Left kidney (tissue), 2 donors: ENCODE data around the gene TNS1. TPM values are rescaled to one million over a fixed set of nuclear protein-coding genes. Genes with fewer than 3 reads are reported as not detected.

Experiments
- DNase-seq: peaks from one replicate; pipeline ENCODE4 v3.0.0-alpha.2; 2013
- polyA plus RNA-seq: library from polyadenylated mRNA; unstranded; fragments of 120-200 nt; gene quantifications from one replicate; pipeline ENCODE4 v1.2.1, GENCODE V29; 2013; ENCODE audit not compliant: insufficient read length

TNS1 gene
- polyA plus RNA-seq, 1 donor = 64.9 TPM

DNA sequence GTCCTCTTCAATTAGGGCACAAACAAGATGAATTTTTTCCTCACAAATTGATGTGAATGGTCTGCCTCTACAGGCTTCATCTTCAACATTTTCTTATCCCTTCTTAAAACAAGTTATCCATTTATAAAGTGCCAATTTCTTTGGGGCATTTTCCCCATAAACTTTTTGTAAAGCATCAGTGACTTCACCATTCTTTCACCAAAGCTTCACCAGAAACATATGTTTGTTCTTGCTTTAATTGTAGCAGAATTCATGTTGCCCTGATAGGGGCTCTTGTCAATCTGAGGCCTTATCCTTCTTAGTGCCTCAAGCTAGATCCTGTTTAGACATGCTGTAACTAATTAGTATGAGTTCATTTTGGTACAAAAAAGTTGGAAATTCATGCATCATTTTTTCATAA lies 226.2 kb downstream of the TNS1 start:
- no peak for DNase-seq

DNA sequence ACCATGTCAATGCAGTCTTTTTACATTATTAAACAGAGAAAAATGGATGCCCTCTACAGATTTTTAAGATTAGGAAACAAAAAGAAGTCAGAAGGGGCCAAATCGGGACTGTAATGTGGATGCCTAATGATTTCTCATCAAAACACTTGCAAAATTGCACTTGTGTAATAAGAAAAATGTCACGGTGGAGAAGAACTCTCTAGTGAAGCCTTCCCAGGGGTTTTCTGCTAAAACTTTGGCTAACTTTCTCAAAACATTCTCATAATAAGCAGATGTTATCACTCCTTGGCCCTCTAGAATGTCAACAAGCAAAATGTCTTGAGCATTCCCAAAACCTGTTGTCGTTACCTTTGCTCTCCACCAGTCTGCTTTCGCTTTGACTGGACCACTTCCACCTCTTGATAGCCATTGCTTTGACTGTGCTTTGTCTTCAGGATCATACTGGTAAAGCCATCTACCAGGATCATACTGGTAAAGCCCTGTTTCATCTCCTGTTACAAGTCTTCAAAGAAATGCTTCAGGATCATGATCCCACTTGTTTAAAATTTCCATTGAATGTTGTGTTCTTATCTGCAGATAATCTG lies 226.8 kb downstream of the TNS1 start:
- DNase-seq = no peak

GRCh38 chr2:217774232-217774631 lies 228.6 kb downstream of the TNS1 start:
- DNase-seq = no peak

- DNase-seq = no peak
Observed at GRCh38 chr2:217773539-217773938, 229.3 kb downstream of the TNS1 start.

DNA sequence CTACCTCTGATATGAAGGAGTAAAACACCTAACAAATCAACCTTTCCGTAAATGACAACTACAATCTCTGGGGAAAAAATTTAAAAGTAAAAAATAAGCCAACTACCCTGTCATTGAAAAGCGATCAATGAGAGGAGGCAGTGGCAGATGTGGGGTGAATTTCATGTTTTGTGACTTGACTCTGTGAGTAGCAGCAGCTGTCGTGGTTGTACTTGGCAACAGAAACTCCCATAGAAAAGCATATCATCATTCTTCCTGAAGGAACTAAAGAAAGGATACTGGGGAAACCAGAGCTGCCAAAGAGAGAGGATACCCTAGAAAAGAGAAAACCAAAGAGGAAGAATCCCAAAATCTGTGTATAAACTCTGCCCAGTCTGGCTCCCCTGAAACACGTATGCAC lies 236.4 kb downstream of the TNS1 start:
- no peak for DNase-seq

DNA sequence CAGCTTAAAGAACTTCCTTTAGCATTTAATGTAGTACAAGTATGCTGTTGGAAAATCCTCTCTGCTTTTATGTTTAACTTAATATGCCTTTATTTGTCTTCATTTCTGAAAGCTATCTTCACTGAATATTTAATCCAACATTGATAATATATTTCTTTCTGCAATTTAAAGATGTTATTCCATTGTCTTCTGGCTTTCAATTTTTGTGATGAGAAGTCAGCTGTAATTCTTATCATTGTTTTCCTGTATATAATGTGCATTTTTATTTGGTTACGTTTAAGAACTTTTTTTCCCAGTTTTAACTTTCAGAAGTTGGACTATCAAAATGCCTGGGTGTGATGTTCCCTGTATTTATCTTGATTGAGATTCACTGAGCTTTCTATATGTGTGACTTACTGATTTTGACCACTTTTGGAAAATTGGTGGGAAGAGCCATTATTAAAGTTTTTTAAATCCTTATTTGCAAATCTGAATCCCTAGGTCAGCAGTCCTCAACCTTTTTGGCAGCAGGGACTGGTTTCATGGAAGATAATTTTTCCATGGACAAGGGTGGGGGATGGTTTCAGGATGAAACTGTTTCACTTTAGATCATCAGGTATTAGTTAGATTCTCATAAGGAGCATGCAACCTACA lies 241.0 kb downstream of the TNS1 start:
- no peak for DNase-seq

DNA sequence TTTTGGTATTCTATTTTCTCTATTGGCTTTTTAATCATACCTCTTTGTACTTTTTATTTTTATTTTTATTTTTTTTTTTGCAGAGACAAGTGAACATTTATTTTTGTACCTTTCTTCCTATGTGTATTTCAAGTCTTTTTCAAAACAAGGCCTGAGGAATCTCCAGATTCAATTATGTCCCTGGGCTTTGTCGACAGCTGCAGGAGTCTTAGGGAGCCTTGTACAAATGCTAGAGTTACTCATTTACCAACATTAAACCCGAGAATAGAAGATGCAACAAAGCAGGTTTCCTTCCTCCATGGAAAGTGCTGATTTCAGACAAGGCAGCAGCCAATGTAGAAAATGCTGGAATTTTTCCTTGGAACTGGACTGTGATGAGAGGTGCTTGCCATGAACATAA lies 242.8 kb downstream of the TNS1 start:
- no peak for DNase-seq

DNA sequence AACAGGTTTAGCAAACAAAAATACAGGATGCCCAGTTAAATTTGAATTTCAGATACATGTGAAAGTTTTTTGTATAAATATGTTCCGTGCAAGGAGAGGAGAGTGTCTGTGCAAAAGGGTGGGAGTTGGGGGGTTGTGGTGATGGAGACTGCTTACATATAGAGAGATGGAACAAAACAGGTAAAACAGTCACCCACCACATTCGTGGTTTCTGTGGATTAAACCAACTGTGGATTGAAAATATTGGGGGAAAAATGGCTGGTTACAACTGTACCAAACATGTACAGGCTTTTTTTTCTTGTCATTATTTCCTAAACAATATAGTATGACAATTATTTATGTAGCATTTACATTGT lies 245.7 kb downstream of the TNS1 start:
- DNase-seq = no peak

- peak; percentile 75 for DNase-seq
Observed at GRCh38 chr2:217756375-217757107, 246.3 kb downstream of the TNS1 start.

DNA sequence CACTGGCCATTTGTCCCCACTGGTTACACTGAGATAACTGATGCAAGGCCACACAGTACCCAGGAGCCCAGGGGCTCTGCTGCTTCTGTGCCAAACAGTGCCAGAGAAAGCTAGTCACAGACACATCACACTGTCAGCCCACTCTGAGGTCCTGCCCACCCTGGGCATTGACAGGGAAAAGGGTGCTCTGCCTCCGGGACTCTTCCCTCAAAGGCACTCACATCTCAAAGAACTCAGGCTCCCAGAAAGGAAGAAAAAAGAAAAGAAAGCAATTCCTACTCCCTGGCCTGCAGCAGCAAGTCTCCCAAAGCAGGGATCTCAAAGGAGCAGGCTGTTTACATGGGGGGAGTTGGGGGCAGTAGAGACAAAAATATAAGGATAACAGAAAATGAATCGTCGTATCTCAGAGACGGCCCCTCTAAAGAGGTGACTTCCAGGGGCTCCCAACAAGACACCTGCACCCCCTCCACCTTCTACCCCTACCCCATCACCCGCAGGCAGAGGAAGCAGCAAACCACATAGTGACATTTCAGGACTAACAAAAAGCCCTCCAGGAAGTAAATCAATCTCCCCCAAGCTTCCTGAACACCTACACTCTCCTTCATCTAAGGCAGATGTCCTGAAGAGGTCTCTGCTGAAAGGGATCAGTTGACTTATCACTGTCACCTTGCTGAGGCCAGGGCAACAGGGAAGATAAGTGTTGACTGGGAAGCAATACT lies 247.6 kb downstream of the TNS1 start:
- no peak for DNase-seq

- DNase-seq = no peak
Observed at GRCh38 chr2:217753460-217754200, 249.2 kb downstream of the TNS1 start.

DNA sequence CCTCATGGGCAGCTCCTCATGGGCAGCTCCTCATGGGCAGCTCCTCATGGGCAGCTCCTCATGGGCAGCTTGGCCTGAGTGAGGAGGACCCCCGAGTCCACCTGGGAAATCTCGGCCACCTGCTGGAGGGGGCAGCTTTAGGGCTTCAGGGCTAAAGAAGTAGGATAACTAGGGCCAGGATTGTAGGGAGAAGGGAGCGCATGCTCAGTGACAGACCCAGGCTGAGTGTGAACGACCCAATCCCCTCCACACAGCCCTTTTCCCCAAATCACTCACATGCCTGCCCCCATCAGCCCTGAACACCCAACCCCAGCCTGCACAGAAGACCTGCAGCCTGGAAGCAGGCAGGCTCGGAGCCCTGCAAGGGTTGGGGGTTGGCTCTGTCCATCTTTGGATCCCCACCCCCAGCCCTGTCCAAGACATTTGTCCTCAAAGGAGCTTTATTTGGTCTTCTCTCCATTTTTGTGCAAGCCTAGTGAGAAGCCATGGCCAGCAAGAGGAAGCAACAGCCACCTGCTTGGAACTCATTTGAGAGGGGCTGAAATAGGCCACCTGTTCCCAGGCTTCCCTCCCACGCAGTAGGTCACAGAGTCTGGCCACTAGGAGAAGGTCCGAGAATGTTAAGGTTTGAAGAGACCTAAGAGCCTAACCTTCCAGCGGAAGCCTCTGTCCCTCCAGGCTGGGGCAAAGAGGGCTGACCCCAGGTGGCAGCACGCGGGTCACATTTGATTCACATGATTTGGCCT lies 249.9 kb downstream of the TNS1 start:
- DNase-seq = no peak

DNA sequence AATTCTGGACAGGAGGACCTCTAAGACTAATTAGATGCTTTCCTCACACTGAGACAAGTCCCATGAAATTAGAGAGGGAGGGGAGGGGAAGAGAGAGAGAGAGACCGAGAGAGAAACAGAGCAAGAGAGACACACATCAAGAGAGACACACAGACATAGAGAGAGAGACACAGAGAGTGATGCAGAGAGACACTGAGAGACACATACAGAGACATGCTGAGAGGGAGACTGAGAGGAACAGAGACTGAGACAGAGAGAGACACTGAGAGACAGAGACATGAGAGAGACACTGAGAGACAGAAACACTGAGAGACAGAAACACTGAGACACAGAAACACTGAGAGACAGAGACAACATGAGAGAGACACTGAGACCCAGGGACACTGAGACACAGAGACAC lies 250.8 kb downstream of the TNS1 start:
- no peak for DNase-seq

- no peak for DNase-seq
Observed at GRCh38 chr2:217751192-217751591, 251.6 kb downstream of the TNS1 start.

Other genes starting within 250 kb of the TNS1 start
- gene RUFY4, start 66.3 kb upstream of the TNS1 start, polyA plus RNA-seq = 0.32 TPM
- gene CXCR2, start 123.0 kb upstream of the TNS1 start, polyA plus RNA-seq = 0.13 TPM
- not detected for gene CXCR1, start 164.0 kb upstream of the TNS1 start, polyA plus RNA-seq
- gene ARPC2, start 214.2 kb upstream of the TNS1 start, polyA plus RNA-seq = 260 TPM